AG08395 (cell line): Measurements from ENCODE around the gene CDK8.
A peak's percentile ranks its signal among the peaks of the same experiment; 100 is the strongest.

Source experiments
- DNase-seq: peaks from one replicate; pipeline ENCODE4 v3.0.0; 2012; ENCODE audit warnings: mixed read lengths, low spot score

Gene CDK8

GRCh38 chr13:26382835-26383234, 128.9 kb downstream of the CDK8 start:
- DNase-seq, result no peak

GRCh38 chr13:26384587-26384986, 130.7 kb downstream of the CDK8 start:
- DNase-seq, result no peak

GRCh38 chr13:26386026-26386425, 132.1 kb downstream of the CDK8 start:
- DNase-seq, result no peak

GRCh38 chr13:26390203-26390602, 136.3 kb downstream of the CDK8 start:
- DNase-seq, result no peak

- DNase-seq, result no peak
These were observed 146.6 kb downstream of the CDK8 start for GRCh38 chr13:26400545-26400944.

GRCh38 chr13:26401069-26401468, 147.1 kb downstream of the CDK8 start:
- no peak for DNase-seq

- DNase-seq, result no peak
These were observed 147.7 kb downstream of the CDK8 start for GRCh38 chr13:26401578-26402021.

- no peak for DNase-seq
These were observed 152.9 kb downstream of the CDK8 start for GRCh38 chr13:26406791-26407190.

GRCh38 chr13:26411206-26411605, 157.3 kb downstream of the CDK8 start:
- no peak for DNase-seq

- DNase-seq, result no peak
These were observed 158.3 kb downstream of the CDK8 start for GRCh38 chr13:26412263-26412662.

GRCh38 chr13:26412936-26413716, 159.2 kb downstream of the CDK8 start:
- no peak for DNase-seq

- DNase-seq, result no peak
These were observed 166.5 kb downstream of the CDK8 start for GRCh38 chr13:26420282-26420960.

- no peak for DNase-seq
These were observed 168.1 kb downstream of the CDK8 start for GRCh38 chr13:26422036-26422435.

GRCh38 chr13:26423629-26424028, 169.7 kb downstream of the CDK8 start:
- DNase-seq, result no peak

- no peak for DNase-seq
These were observed 170.3 kb downstream of the CDK8 start for GRCh38 chr13:26424181-26424580.

GRCh38 chr13:26425443-26426358, 171.8 kb downstream of the CDK8 start:
- no peak for DNase-seq

GRCh38 chr13:26433776-26434175, 179.8 kb downstream of the CDK8 start:
- no peak for DNase-seq

- DNase-seq, result no peak
These were observed 181.2 kb downstream of the CDK8 start for GRCh38 chr13:26435171-26435570.

- DNase-seq, result no peak
These were observed 181.7 kb downstream of the CDK8 start for GRCh38 chr13:26435646-26436045.

- DNase-seq, result no peak
These were observed 183.0 kb downstream of the CDK8 start for GRCh38 chr13:26436914-26437313.

- DNase-seq, result peak; percentile 29
These were observed 186.2 kb downstream of the CDK8 start for GRCh38 chr13:26440111-26440510.

- no peak for DNase-seq
These were observed 187.5 kb downstream of the CDK8 start for GRCh38 chr13:26441476-26441875.
